Osteoblast (primary cell): ENCODE data around the gene MYH9. TPM values are rescaled to one million over a fixed set of nuclear protein-coding genes. Genes with fewer than 3 reads are reported as not detected.

Source experiments
- DNase-seq: peaks from one replicate; pipeline ENCODE4 v3.0.0; 2011; ENCODE audit warnings: low spot score, mixed read lengths; ENCODE audit not compliant: insufficient read length; ENCODE audit errors: missing footprints
- H2AFZ ChIP-seq: 2 replicates; pipeline ENCODE4 v1.6.0; 2011; ENCODE audit warnings: mild to moderate bottlenecking, low read length
- H3K27ac ChIP-seq: 2 replicates; pipeline ENCODE4 v1.5.1; 2011; ENCODE audit warnings: mild to moderate bottlenecking, low read depth, low read length, moderate library complexity
- H3K27me3 ChIP-seq: 2 replicates; pipeline ENCODE4 v1.6.0; 2012; ENCODE audit warnings: mild to moderate bottlenecking, control low read depth, inconsistent platforms, low read length, moderate library complexity; ENCODE audit not compliant: insufficient read depth
- H3K36me3 ChIP-seq: 2 replicates; pipeline ENCODE4 v1.5.1; 2011; ENCODE audit warnings: mild to moderate bottlenecking, low read length, control low read depth, moderate library complexity; ENCODE audit not compliant: insufficient read depth
- H3K4me1 ChIP-seq: 2 replicates; pipeline ENCODE4 v1.5.1; 2011; ENCODE audit warnings: mild to moderate bottlenecking, low read length, control low read depth, moderate library complexity; ENCODE audit not compliant: insufficient read depth
- H3K4me2 ChIP-seq: 2 replicates; pipeline ENCODE4 v1.6.0; 2011; ENCODE audit warnings: mild to moderate bottlenecking, low read length; ENCODE audit not compliant: insufficient read depth
- H3K4me3 ChIP-seq: fragments of 200-600 bp; sonication (generic); 3 replicates; pipeline ENCODE4 v1.5.1; 2012; ENCODE audit warnings: mild to moderate bottlenecking, low read length, inconsistent platforms; ENCODE audit not compliant: insufficient read depth
- H3K79me2 ChIP-seq: 2 replicates; pipeline ENCODE4 v1.6.0; 2012; ENCODE audit warnings: mild to moderate bottlenecking, low read length, control low read depth, inconsistent platforms; ENCODE audit not compliant: insufficient read depth
- H3K9me3 ChIP-seq: 2 replicates; pipeline ENCODE4 v1.5.1; 2011; ENCODE audit warnings: low read depth, low read length, control low read depth
- H4K20me1 ChIP-seq: 2 replicates; pipeline ENCODE4 v1.6.0; 2012; ENCODE audit warnings: mild to moderate bottlenecking, low read length, control low read depth; ENCODE audit not compliant: insufficient read depth
- CTCF ChIP-seq: IDR thresholded peaks from 2 replicates; pipeline ENCODE4 v1.5.1; 2011; ENCODE audit warnings: mild to moderate bottlenecking, low read depth, low read length, moderate library complexity; ENCODE audit errors: extremely low read depth
- total RNA-seq: library from RNA; depleted of rRNA; stranded (reverse); fragments of >200 nt; gene quantifications from 2 replicates; pipeline ENCODE4 v1.2.3, GENCODE V29; 2012

The MYH9 gene
- total RNA-seq, 1 donor = 964 TPM

DNA sequence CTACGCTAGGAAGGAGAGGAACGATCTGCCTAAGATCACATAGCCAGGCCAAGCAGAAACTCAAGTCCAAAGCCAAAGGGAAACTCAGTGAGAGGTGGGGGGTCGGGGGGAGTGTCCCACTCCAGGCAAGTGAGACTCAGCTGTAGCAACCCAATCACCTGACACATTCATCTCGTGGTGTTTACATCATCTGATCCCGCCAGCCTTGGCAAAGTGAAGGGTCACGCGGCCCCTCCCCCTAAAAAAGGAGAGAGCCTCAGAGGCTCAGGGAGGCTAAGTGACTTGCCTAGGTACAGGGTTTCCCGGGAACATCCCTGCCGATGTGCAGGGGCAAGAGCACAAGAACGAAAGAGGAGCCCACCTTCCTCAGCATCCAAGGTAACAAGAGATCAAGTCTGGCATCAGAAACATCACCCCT, 21.5 kb downstream of the MYH9 start:
- H3K36me3 ChIP-seq = peaks cover 41% of the 10 kb centered on the region
- DNase-seq = no peak

DNA sequence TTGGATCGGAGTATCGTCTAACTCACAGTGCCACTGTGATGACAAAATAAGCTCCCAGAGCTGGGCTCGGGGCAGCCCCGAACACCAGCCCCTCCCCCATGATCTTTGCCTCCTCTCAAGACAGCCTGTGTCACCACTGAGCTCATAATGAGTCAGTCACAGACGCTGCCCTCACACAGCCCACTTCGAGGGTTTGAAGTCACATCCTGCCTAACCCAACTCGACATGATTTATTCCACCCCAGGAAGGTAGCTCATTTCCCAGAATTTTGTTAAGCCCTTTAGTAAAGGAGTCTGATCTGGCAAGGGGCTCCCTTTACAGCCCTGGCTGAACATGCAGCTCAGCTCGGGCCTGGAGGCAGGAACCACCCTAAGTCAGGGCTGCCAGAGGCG, 22.8 kb downstream of the MYH9 start:
- no peak overlapping the region for H3K4me3 ChIP-seq
- peaks cover 85% of the 10 kb centered on the region for H4K20me1 ChIP-seq
- peaks cover 99% of the 10 kb centered on the region for H3K79me2 ChIP-seq
- H3K4me2 ChIP-seq = peak overlapping the region; percentile 10
- peaks cover 98% of the 10 kb centered on the region for H3K4me1 ChIP-seq
- H3K27ac ChIP-seq = peak overlapping the region; percentile 93
- peaks cover 36% of the 10 kb centered on the region for H3K36me3 ChIP-seq
- DNase-seq = peak; percentile 94
- no peak for TF ChIP-seq CTCF
- H3K27me3 ChIP-seq = no peaks in the 10 kb centered on the region
- H2AFZ ChIP-seq = no peak overlapping the region
- H3K9me3 ChIP-seq = no peaks in the 10 kb centered on the region

More for the DNA sequence above, 21.5 kb downstream of the MYH9 start:
- no peak for TF ChIP-seq CTCF
- Histone ChIP-seq H3K4me3 (no peak overlapping the region), H3K4me2 (peak overlapping the region; percentile 23), H3K27me3 (no peaks in the 10 kb centered on the region), H4K20me1 (peaks cover 86% of the 10 kb centered on the region), H3K9me3 (no peaks in the 10 kb centered on the region), H3K4me1 (peaks cover 100% of the 10 kb centered on the region), H3K27ac (peak overlapping the region; percentile 93), H3K79me2 (peaks cover 100% of the 10 kb centered on the region), H2AFZ (no peak overlapping the region)

DNA sequence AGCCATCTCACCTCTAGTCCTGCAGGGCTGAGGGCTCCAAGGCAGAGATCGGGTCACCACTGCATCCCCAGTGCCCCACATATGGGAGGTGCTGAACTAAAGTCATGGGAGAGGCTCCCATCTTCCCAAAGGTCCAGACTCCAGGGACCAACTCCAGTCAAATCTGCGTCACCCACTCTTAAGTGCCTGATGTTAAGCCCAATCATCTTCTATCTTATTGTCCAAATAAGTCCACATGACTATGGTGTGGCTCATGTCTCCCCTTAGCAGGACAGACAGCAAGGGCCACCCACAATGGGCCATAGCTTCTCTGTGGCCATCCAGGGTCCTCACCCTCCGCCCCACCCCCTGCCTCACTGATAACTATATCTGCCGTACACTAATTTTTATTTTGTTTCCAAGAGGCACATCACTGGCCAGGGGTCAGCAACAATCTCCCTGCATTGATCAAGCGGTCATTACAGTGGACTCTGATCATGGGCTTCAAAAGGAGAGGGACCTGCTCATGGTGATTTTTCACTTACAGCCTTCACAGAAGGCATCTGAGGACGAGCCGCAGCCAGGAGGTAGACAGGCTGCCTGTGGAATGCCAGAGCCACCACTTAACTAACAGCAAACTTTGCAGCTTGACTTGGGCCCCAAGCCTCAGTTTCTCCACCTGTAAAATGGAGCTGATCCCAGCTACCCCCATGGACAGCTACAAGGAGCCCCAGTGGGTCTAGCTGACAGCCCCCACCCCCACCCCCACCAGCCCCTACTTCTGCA, 23.3 kb downstream of the MYH9 start:
- Histone ChIP-seq H3K79me2 (peaks cover 99% of the 10 kb centered on the region), H3K4me3 (peak overlapping the region; percentile 13), H3K27me3 (no peaks in the 10 kb centered on the region), H3K4me2 (peak overlapping the region; percentile 68), H2AFZ (no peak overlapping the region), H3K9me3 (no peaks in the 10 kb centered on the region), H3K36me3 (peaks cover 35% of the 10 kb centered on the region), H4K20me1 (peaks cover 84% of the 10 kb centered on the region), H3K4me1 (peaks cover 98% of the 10 kb centered on the region), H3K27ac (peak overlapping the region; percentile 93)
- DNase-seq = peak; percentile 60
- TF ChIP-seq CTCF = no peak

GRCh38 chr22:36363349-36363981, 24.3 kb downstream of the MYH9 start:
- peaks cover 98% of the 10 kb centered on the region for H3K4me1 ChIP-seq
- peaks cover 42% of the 10 kb centered on the region for H3K36me3 ChIP-seq
- H3K27me3 ChIP-seq = no peaks in the 10 kb centered on the region
- H3K79me2 ChIP-seq = peaks cover 99% of the 10 kb centered on the region
- DNase-seq = no peak
- no peaks in the 10 kb centered on the region for H3K9me3 ChIP-seq
- no peak for TF ChIP-seq CTCF
- H3K27ac ChIP-seq = peak overlapping the region; percentile 93
- H3K4me2 ChIP-seq = peak overlapping the region; percentile 68
- no peak overlapping the region for H2AFZ ChIP-seq
- H4K20me1 ChIP-seq = peaks cover 85% of the 10 kb centered on the region
- H3K4me3 ChIP-seq = no peak overlapping the region
